Activated naive CD4-positive, alpha-beta T cell treated with anti-CD3 and anti-CD28 coated beads, Interleukin-2, amount 10 ng/mL, durations not matched to agents 7 days and 5 days (primary cell): ENCODE measurements around the gene IFNGR1.

Experiments used
- CTCF ChIA-PET: fragments of 350-600 bp; sonication (Branson Sonifier 250); formaldehyde crosslinking; loops from one replicate; lab custom pipeline; 2021; ENCODE audit warnings: antibody characterized with exemption; lab: Charles Lee
- DNase-seq: peaks from one replicate; pipeline ENCODE4 v3.0.0-alpha.2; 2020
- H3K27ac Mint-ChIP-seq: one replicate; pipeline ENCODE4 v1.8.0; 2021; ENCODE audit warnings: mild to moderate bottlenecking, moderate library complexity, mixed read lengths
- H3K27me3 Mint-ChIP-seq: one replicate; pipeline ENCODE4 v1.8.0; 2021; ENCODE audit warnings: mild to moderate bottlenecking, mixed read lengths
- H3K36me3 Mint-ChIP-seq: one replicate; pipeline ENCODE4 v1.8.0; 2021; ENCODE audit warnings: mixed read lengths
- H3K4me1 Mint-ChIP-seq: one replicate; pipeline ENCODE4 v1.8.0; 2021; ENCODE audit warnings: mixed read lengths
- H3K4me3 Mint-ChIP-seq: one replicate; pipeline ENCODE4 v1.8.0; 2021; ENCODE audit warnings: mild to moderate bottlenecking, moderate library complexity, mixed read lengths
- H3K9me3 Mint-ChIP-seq: one replicate; pipeline ENCODE4 v1.8.0; 2021; ENCODE audit warnings: mixed read lengths

IFNGR1 gene

DNA sequence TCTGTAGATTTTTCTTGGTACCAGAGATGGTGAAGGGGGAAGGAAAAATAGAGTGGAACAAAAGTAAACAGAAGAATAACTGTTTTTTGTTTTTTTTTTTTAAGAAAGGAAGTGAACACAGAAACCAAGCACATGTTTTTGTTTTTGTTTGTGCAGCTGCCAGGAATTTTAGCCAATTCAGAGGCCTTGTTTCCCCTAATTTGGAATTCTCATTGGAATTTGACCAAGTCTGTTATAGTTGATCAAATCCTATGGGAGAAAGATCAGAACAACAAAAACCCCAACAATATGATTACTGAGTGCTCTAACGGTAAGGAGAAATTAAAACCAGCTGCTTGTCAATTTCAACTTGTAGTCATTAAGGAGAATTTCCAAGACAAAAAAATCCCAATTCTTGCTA is 27.5 kb downstream of the IFNGR1 start:
- H3K27me3 Mint-ChIP-seq: peaks cover 3% of the 10 kb centered on the region
- H3K9me3 Mint-ChIP-seq: peaks cover 17% of the 10 kb centered on the region
- H3K36me3 Mint-ChIP-seq: peaks cover 1% of the 10 kb centered on the region
- peaks cover 5% of the 10 kb centered on the region for H3K4me1 Mint-ChIP-seq
- H3K4me3 Mint-ChIP-seq: no peak overlapping the region
- CTCF ChIA-PET: interaction anchor here (0.9 kb wide), 1 partner anchor 69 kb away, joined by 3 read pairs; no protein-coding TSS in a partner anchor
- H3K27ac Mint-ChIP-seq: no peak overlapping the region
- no peak for DNase-seq

DNA sequence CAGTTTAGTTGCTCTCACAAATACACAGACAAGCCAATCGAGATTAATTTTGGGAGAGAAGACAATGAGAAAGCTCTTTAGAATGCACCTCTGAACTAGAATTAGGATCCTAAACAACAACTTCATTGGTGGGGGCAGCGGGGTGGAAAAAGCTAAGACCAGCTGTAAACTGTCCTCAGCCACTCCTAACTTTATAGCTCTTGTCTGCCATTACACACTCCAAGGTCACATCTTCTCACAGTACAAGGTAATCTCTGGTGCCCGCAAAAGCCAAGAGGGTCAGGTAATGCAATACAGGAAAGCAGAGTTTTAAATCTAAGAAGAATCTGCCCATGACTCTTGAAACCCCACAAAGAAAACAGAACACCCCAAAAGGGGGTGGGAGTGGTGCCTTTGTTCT is 27.9 kb downstream of the IFNGR1 start:
- Mint-ChIP-seq H3K27ac (no peak overlapping the region), H3K27me3 (peaks cover 3% of the 10 kb centered on the region), H3K4me3 (no peak overlapping the region), H3K4me1 (peaks cover 4% of the 10 kb centered on the region), H3K9me3 (peaks cover 18% of the 10 kb centered on the region), H3K36me3 (peaks cover 1% of the 10 kb centered on the region)
- CTCF ChIA-PET: interaction anchor here (0.9 kb wide), 1 partner anchor 70 kb away, joined by 3 read pairs; no protein-coding TSS in a partner anchor
- DNase-seq: no peak

DNA sequence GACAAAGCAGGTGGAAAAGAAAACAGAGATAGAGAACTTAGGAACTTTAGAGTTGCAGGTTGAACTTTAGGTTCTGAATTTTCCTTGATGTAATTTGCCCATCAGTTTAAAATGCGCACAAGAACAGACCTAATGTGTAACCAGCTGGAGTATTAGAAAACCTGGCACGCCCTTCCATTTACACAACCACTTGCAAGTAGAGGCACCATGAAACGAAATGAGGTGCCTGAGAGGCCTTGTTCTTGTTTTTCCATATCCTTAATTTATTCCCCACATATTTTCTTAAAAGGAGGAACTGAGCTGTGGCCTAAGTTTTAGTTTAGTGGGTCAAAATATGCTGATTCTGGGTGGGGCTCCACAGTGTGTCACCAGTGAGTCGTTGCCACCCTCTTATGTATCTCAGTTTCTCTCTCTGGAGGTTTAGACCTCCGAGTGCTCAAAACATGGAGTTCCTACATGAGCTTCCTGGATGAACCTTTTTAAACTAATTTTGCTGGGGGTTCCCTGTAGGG is 28.5 kb downstream of the IFNGR1 start:
- CTCF ChIA-PET: no interaction called here

DNA sequence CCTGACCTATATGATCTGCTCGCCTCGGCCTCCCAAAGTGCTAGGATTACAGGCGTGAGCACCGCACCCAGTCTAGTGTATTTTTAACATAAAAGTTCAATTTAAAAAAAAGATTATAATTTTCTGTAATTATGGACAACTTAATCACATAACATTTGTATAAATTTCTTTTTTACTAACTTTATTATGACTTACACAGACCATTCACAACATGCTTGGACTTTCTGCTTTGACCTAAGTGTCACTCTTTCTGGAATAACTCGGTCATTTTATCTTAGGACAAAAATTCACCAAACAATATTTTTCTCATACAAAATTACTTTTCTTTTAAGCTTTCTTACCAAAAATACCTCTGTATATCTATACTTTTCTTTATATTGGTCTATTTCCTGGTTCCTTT is 30.3 kb downstream of the IFNGR1 start:
- peaks cover 27% of the 10 kb centered on the region for H3K9me3 Mint-ChIP-seq
- no peaks in the 10 kb centered on the region for H3K4me1 Mint-ChIP-seq
- DNase-seq: no peak

More for the DNA sequence above, 28.5 kb downstream of the IFNGR1 start:
- no peak for DNase-seq
- Mint-ChIP-seq H3K4me3 (no peak overlapping the region), H3K27me3 (peaks cover 3% of the 10 kb centered on the region), H3K27ac (no peak overlapping the region), H3K36me3 (peaks cover 3% of the 10 kb centered on the region), H3K9me3 (peaks cover 21% of the 10 kb centered on the region), H3K4me1 (no peaks in the 10 kb centered on the region)

DNA sequence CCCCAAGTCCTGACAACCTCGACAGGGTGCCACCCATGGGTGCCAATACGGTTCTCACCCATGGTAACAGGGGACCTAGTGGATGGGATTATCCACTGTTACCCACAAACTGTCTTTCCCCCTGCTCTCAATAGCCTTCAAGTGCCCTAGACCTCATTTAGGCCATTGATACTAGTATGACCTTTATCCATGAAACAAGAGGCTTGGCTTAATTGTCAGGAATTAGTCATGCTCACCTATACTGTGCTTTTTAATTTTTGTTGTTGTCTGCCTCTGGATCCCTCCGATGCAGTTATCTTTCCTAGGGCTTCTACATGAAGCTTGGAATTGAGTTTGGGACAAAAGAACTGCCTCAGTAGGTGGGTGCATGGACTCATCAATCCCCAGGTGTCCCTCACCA is 33.9 kb downstream of the IFNGR1 start:
- DNase-seq: no peak
- CTCF ChIA-PET: no interaction called here
- Mint-ChIP-seq H3K4me1 (no peaks in the 10 kb centered on the region), H3K27me3 (no peaks in the 10 kb centered on the region), H3K9me3 (peaks cover 51% of the 10 kb centered on the region), H3K4me3 (no peak overlapping the region), H3K27ac (no peak overlapping the region), H3K36me3 (peaks cover 7% of the 10 kb centered on the region)

More for the DNA sequence above, 30.3 kb downstream of the IFNGR1 start:
- Mint-ChIP-seq H3K4me3 (no peak overlapping the region), H3K27ac (no peak overlapping the region), H3K36me3 (peaks cover 2% of the 10 kb centered on the region), H3K27me3 (peaks cover 3% of the 10 kb centered on the region)
- CTCF ChIA-PET: no interaction called here

DNA sequence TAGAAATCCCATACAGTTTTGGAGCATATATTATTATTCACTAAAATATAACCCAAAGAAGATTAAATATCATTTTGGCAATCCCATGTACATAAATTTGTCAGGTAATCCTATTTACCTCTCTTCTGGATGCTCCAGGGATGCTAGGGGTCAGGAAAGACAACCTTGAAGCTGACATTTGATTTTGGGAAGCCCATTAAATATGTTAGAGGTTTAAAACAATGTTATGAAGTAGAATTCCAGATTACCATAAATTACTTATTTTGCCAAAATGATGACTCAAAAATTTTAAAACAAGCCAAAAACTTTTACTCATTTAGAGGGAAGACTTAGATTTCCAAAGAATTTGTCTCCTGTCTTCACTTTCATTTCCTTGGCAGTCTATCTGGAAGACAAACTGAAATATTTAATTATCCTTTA is 36.5 kb downstream of the IFNGR1 start:
- no peaks in the 10 kb centered on the region for H3K4me1 Mint-ChIP-seq
- H3K36me3 Mint-ChIP-seq: peaks cover 7% of the 10 kb centered on the region
- H3K27me3 Mint-ChIP-seq: no peaks in the 10 kb centered on the region
- peaks cover 44% of the 10 kb centered on the region for H3K9me3 Mint-ChIP-seq
- CTCF ChIA-PET: no interaction called here
- no peak for DNase-seq
- H3K27ac Mint-ChIP-seq: no peak overlapping the region
- no peak overlapping the region for H3K4me3 Mint-ChIP-seq

DNA sequence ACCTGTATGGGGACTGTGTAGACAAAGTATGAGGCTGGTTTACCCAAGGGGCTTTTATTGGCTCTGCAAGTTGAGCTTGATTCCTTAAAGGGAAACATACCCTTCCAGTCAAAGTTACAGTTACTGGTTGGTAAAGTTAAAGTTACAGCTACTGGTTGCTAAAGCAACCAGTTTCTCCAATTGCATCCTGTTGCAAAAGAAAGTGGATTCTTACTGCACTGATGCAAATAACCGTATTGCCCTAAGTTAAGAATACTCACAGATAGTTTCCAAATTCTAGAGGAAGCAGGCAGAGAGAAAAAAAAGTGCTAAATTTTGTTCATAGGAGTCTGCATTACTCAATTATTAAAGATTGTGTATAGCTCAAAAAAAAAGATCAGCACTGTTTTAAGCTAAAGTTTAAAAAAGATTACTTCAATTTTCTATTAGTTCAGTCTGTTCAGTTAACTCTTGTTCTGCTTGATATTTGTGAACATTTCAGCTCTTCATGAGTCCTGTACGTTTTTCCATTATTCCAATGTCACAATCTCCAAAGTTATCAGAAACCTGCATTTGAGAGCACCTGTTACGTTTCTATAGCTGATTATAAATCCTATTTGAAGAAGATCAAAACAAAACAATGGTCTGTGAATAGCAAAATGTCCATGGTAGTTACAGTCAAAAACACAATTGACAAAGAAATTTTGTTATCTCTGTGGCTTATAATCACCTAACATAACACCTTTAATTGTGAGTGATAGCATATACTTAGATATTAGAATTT is 37.1 kb downstream of the IFNGR1 start:
- Mint-ChIP-seq H3K4me3 (no peak overlapping the region), H3K4me1 (no peaks in the 10 kb centered on the region), H3K36me3 (peaks cover 7% of the 10 kb centered on the region), H3K9me3 (peaks cover 40% of the 10 kb centered on the region), H3K27ac (no peak overlapping the region), H3K27me3 (peaks cover 2% of the 10 kb centered on the region)
- DNase-seq: no peak
- CTCF ChIA-PET: interaction anchor here (0.9 kb wide), 1 partner anchor 819 kb away, joined by 3 read pairs; no protein-coding TSS in a partner anchor

DNA sequence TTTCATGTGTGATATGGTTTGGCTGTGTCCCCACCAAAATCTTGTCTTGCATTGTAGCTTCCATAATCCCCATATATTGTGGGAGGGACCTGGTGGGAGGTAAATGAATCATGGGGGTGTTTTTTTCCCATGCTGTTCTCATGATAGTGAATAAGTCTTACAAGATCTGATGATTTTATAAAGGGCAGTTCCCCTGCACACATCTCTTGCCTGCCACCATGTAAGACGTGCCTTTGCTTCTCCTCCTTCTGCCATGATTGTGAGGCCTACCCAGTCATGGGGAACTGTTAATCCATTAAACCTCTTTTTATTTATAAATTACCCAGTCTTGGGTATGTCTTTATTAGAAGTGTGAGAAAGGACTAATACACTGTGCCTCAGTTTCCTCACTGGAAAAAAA is 41.6 kb downstream of the IFNGR1 start:
- CTCF ChIA-PET: interaction anchor here (0.7 kb wide), 1 partner anchor 133 kb away, joined by 3 read pairs; no protein-coding TSS in a partner anchor
- no peak for DNase-seq
- Mint-ChIP-seq H3K36me3 (peaks cover 5% of the 10 kb centered on the region), H3K27ac (no peak overlapping the region), H3K27me3 (peaks cover 4% of the 10 kb centered on the region), H3K9me3 (peaks cover 17% of the 10 kb centered on the region), H3K4me3 (no peak overlapping the region), H3K4me1 (no peaks in the 10 kb centered on the region)

DNA sequence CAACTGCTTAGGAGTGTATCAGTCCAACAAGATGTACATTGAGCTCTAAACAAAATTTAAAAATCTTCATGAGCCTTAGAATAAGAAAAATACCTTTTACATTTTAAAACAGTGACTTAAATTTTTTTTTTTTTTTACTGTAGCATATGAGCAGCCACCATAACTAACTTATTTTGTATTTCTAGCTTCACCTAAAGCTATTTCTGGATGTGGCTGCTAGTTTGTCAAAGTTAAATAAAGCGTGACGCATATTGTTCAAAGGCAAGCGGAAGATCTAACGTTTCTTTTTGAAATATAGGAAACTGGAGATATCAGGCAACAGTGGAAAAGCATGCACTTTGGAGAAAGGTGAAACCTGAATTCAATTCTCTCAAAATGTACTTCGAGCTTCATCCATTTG is 42.5 kb downstream of the IFNGR1 start:
- peaks cover 4% of the 10 kb centered on the region for H3K36me3 Mint-ChIP-seq
- H3K4me1 Mint-ChIP-seq: no peaks in the 10 kb centered on the region
- CTCF ChIA-PET: no interaction called here
- no peak for DNase-seq
- H3K9me3 Mint-ChIP-seq: peaks cover 9% of the 10 kb centered on the region
- H3K4me3 Mint-ChIP-seq: no peak overlapping the region
- H3K27me3 Mint-ChIP-seq: peaks cover 7% of the 10 kb centered on the region
- no peak overlapping the region for H3K27ac Mint-ChIP-seq

DNA sequence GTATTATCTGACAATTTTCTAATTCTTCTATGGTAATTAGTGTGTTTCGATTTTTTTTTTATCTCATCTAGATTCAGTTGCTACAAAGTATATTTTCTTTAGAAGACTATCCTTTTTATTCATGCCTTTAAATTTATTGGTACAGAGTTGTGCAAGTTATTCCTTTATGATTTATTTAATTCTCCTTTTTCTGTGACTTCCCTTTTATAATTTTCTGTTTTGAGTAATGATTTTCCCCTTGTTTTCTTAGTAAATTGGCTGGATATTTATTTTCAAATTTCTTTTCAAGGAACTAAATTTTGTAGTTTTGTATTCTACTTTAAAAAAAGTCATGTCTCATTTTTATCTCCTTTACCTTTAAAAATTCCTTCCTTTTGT is 43.3 kb downstream of the IFNGR1 start:
- Mint-ChIP-seq H3K36me3 (peaks cover 3% of the 10 kb centered on the region), H3K9me3 (peaks cover 8% of the 10 kb centered on the region), H3K4me3 (no peak overlapping the region), H3K4me1 (no peaks in the 10 kb centered on the region), H3K27ac (no peak overlapping the region), H3K27me3 (peaks cover 7% of the 10 kb centered on the region)
- DNase-seq: no peak
- CTCF ChIA-PET: interaction anchor here (0.7 kb wide), 2 partner anchors 325 to 604 kb away, joined by 3 read pairs; no protein-coding TSS in a partner anchor

DNA sequence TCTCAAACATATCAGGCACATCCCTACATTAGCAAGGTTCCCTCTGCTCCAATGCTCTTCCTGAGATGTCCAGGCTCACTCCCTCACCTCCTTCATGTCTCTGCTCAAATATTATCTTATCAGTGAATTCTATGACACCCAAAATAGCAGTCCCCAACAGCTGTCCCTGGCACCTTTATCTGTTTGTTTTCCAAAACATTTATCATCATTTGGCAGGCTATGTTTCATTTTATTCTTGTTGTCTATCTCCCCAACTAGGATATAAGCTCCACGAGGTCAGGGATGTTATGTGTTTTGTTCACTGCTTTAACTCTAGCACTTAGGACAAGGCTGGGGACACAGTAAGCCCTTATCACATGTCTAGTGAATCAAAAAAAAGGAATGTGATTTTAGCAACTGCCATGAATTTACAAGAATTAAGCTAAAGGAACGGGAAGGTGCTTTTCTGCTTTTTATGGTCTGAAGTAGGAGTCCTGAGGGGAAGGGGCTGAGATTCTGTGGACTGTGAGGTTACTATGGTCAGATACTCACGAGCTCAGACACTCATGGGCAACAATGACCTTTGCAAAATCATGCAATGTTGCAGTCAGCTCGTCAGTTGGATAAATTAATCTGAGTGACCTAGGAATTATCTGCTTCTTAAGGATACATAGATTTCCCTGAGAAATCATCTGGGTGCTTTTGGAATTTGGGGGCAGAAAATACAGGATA is 43.9 kb downstream of the IFNGR1 start:
- Mint-ChIP-seq H3K4me3 (no peak overlapping the region), H3K27ac (no peak overlapping the region), H3K27me3 (peaks cover 7% of the 10 kb centered on the region), H3K36me3 (no peaks in the 10 kb centered on the region), H3K4me1 (peaks cover 2% of the 10 kb centered on the region), H3K9me3 (peaks cover 7% of the 10 kb centered on the region)
- CTCF ChIA-PET: no interaction called here
- no peak for DNase-seq

DNA sequence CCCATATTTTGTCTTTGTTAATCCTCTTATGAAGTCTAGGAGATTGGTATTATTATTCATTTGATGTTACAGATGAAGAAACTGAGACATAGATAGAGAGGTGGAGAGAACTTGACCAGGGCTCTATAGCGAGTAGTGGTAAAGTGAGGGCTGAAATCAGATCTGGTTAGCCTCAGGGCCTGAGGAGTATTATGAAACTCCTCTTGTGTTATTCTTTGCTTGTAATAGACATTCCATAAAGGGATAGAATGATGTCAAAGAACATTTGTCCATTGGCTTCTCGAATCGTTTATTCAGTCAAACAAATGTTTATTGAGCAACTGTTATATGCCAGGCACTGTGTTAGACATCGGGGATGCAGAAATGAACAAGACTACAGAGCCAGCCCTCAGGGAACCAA is 45.7 kb downstream of the IFNGR1 start, which contains the start of gene IL22RA2:
TSS of gene IL22RA2 (minus strand) at position 144 of the 400 bp plus-strand sequence. CDS start 11,895 bp downstream, outside the sequence.
- peaks cover 2% of the 10 kb centered on the region for H3K4me1 Mint-ChIP-seq
- H3K27me3 Mint-ChIP-seq: peaks cover 7% of the 10 kb centered on the region
- H3K9me3 Mint-ChIP-seq: peaks cover 7% of the 10 kb centered on the region
- DNase-seq: no peak
- no peak within 1 kb of the TSS for H3K4me3 Mint-ChIP-seq
- CTCF ChIA-PET: no interaction called here
- no peaks in the 10 kb centered on the region for H3K36me3 Mint-ChIP-seq
- H3K27ac Mint-ChIP-seq: no peak within 1 kb of the TSS

DNA sequence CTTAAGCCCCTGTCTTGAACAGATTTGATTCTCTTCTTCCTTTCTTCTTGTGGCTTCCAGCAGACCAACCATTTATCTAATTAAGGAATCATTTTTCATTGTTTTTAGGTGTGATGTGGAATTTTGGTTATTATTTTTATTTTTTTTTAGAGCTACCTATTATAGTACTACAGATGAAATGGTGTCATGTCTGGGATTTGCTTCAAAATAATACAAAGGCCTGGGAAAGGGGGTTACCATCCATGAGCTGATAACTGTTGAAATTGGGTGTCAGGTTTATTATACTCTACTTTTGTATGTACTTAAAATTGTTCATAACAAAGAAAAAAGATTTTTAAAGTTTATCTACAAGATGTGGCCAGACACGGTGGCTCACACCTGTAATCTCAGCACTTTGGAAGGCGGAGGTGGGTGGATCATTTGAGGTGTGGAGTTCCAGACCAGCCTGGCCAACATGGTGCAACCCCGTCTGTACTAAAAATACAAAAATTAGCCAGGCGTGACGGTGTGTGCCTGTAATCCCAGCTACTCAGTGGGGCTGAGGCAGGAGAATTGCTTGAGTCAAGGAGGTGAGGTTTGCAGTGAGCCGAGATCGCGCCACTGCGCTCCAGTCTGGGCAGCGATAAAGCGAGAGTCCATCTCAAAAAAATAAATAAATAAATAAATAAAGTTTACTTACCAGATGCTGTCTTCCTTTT is 46.3 kb downstream of the IFNGR1 start:
- Mint-ChIP-seq H3K36me3 (no peaks in the 10 kb centered on the region), H3K27me3 (peaks cover 7% of the 10 kb centered on the region), H3K9me3 (peaks cover 7% of the 10 kb centered on the region), H3K4me3 (no peak overlapping the region), H3K27ac (no peak overlapping the region), H3K4me1 (peaks cover 2% of the 10 kb centered on the region)
- no peak for DNase-seq
- CTCF ChIA-PET: no interaction called here
